Gastroesophageal sphincter (tissue), 3 donors: ENCODE data around the gene SLCO1A2.

Source experiments
- CTCF ChIP-seq, 4 experiments: fragments of 200-600 bp in 2 of 4; fragments of 450-650 bp in 2 of 4; sonication (generic) in 1 of 4; IDR thresholded peaks; one replicate each; pipeline ENCODE4 v1.5.1; 2017 to 2019; ENCODE audit warnings: antibody characterized with exemption in 4 of 4, mild to moderate bottlenecking in 2 of 4, moderate library complexity in 2 of 4
- EP300 ChIP-seq: sonication (generic); formaldehyde crosslinking; IDR thresholded peaks from one replicate; pipeline ENCODE4 v1.6.1; 2017; ENCODE audit warnings: antibody characterized with exemption, mild to moderate bottlenecking
- POLR2A ChIP-seq, 2 donors: fragments of 450-650 bp; IDR thresholded peaks; one replicate each; pipeline ENCODE4 v1.6.1; 2017; ENCODE audit warnings: antibody characterized with exemption in 2 of 2, mild to moderate bottlenecking in 2 of 2, moderate library complexity in 1 of 2
- POLR2AphosphoS5 ChIP-seq: sonication (generic); formaldehyde crosslinking; IDR thresholded peaks from one replicate; pipeline ENCODE4 v1.6.1; 2017; ENCODE audit warnings: antibody characterized with exemption

GRCh38 chr12:21276826-21277225 lies 57.9 kb downstream of the SLCO1A2 start:
- TF ChIP-seq POLR2AphosphoS5, result no peak
- TF ChIP-seq CTCF (IDR thresholded peaks at IDR 0.05), result no peak
- TF ChIP-seq POLR2A (IDR thresholded peaks at IDR 0.05), result no peak
- TF ChIP-seq EP300, result no peak
